OCI-LY1 (cell line): ENCODE data around the gene TAB2.

Experiments used
- H2AFZ ChIP-seq: fragments of 200-600 bp; sonication (generic), shearing (Covaris generic); 2 replicates; pipeline ENCODE4 v1.6.0; 2014; ENCODE audit warnings: antibody characterized with exemption, mild to moderate bottlenecking, low read length
- H3F3A ChIP-seq: fragments of 200-600 bp; sonication (generic), shearing (Covaris generic); 2 replicates; pipeline ENCODE4 v1.6.0; 2014; ENCODE audit warnings: mild to moderate bottlenecking, antibody characterized with exemption, low read length, moderate library complexity; ENCODE audit not compliant: insufficient read depth
- H3K27ac ChIP-seq: fragments of 200-600 bp; sonication (generic); 2 replicates; pipeline ENCODE4 v1.5.1; 2014; ENCODE audit warnings: low read length, mixed run types, mild to moderate bottlenecking, low read depth; ENCODE audit not compliant: poor library complexity, severe bottlenecking
- H3K27me3 ChIP-seq: fragments of 200-600 bp; sonication (generic); 2 replicates; pipeline ENCODE4 v1.6.0; 2014; ENCODE audit warnings: antibody characterized with exemption, mild to moderate bottlenecking, low read length, moderate library complexity; ENCODE audit not compliant: insufficient read depth
- H3K36me3 ChIP-seq: fragments of 200-600 bp; sonication (generic); 2 replicates; pipeline ENCODE4 v1.6.1; 2014; ENCODE audit warnings: mild to moderate bottlenecking, antibody characterized with exemption, low read length, moderate library complexity, mixed read lengths; ENCODE audit not compliant: insufficient read depth
- H3K4me1 ChIP-seq: fragments of 200-600 bp; sonication (generic); 2 replicates; pipeline ENCODE4 v1.5.1; 2014; ENCODE audit warnings: mild to moderate bottlenecking, low read length, moderate library complexity; ENCODE audit not compliant: insufficient read depth, severe bottlenecking
- H3K4me2 ChIP-seq: fragments of 200-600 bp; sonication (generic), shearing (Covaris generic); 2 replicates; pipeline ENCODE4 v1.6.1; 2014; ENCODE audit warnings: low read length
- H3K4me3 ChIP-seq: fragments of 200-600 bp; sonication (generic); 2 replicates; pipeline ENCODE4 v1.5.1; 2014; ENCODE audit warnings: low read length, low read depth, mild to moderate bottlenecking, mixed read lengths; ENCODE audit not compliant: poor library complexity, severe bottlenecking
- H3K79me2 ChIP-seq: fragments of 200-600 bp; shearing (Covaris generic); 2 replicates; pipeline ENCODE4 v1.6.1; 2016; ENCODE audit warnings: mixed run types, low read length, mixed read lengths; ENCODE audit not compliant: insufficient read depth
- H3K9ac ChIP-seq: fragments of 200-600 bp; sonication (generic), shearing (Covaris generic); 2 replicates; pipeline ENCODE4 v1.6.1; 2014; ENCODE audit warnings: mild to moderate bottlenecking, low read length, mixed read lengths
- H3K9me2 ChIP-seq: fragments of 200-600 bp; sonication (generic), shearing (Covaris generic); 2 replicates; pipeline ENCODE4 v1.6.1; 2014; ENCODE audit warnings: low read depth, mild to moderate bottlenecking, low read length, mixed read lengths
- H3K9me3 ChIP-seq: fragments of 200-600 bp; shearing (Covaris generic); 2 replicates; pipeline ENCODE4 v1.6.1; 2014; ENCODE audit warnings: low read length, mixed read lengths
- H4K20me1 ChIP-seq: fragments of 200-600 bp; sonication (generic), shearing (Covaris generic); 2 replicates; pipeline ENCODE4 v1.6.0; 2016; ENCODE audit warnings: mild to moderate bottlenecking, low read length; ENCODE audit not compliant: insufficient read depth
- CTCF ChIP-seq: fragments of 200-600 bp; sonication (generic), shearing (Covaris generic); IDR thresholded peaks from 2 replicates; pipeline ENCODE4 v1.5.1; 2017; ENCODE audit warnings: mild to moderate bottlenecking, antibody characterized with exemption, low read length, moderate library complexity, mixed read lengths
- EZH2 ChIP-seq: fragments of 200-600 bp; sonication (generic), shearing (Covaris generic); IDR thresholded peaks from 2 replicates; pipeline ENCODE4 v1.8.0; 2017; ENCODE audit warnings: borderline replicate concordance, mixed run types, mild to moderate bottlenecking, antibody characterized with exemption, low read length, moderate library complexity, mixed read lengths

TAB2 gene

GRCh38 chr6:149275621-149276020, 41.9 kb upstream of the TAB2 start:
- Histone ChIP-seq H3K9me2 (no peaks in the 10 kb centered on the region), H3K4me2 (no peak overlapping the region), H3F3A (no peaks in the 10 kb centered on the region), H4K20me1 (no peaks in the 10 kb centered on the region), H2AFZ (no peak overlapping the region), H3K9me3 (no peaks in the 10 kb centered on the region), H3K27ac (no peak overlapping the region), H3K27me3 (no peaks in the 10 kb centered on the region), H3K4me3 (no peak overlapping the region), H3K9ac (no peak overlapping the region), H3K36me3 (no peaks in the 10 kb centered on the region), H3K4me1 (no peaks in the 10 kb centered on the region), H3K79me2 (no peaks in the 10 kb centered on the region)
- TF ChIP-seq EZH2 (no peak), CTCF (no peak)

- no peaks in the 10 kb centered on the region for H3K27me3 ChIP-seq
- no peaks in the 10 kb centered on the region for H3K9me2 ChIP-seq
- no peak overlapping the region for H2AFZ ChIP-seq
- no peak for TF ChIP-seq EZH2
- no peak for TF ChIP-seq CTCF
- no peak overlapping the region for H3K27ac ChIP-seq
- no peak overlapping the region for H3K4me2 ChIP-seq
- no peaks in the 10 kb centered on the region for H3F3A ChIP-seq
- H3K4me3 ChIP-seq, result no peak overlapping the region
- H4K20me1 ChIP-seq, result no peaks in the 10 kb centered on the region
- H3K36me3 ChIP-seq, result no peaks in the 10 kb centered on the region
- H3K9ac ChIP-seq, result no peak overlapping the region
- H3K79me2 ChIP-seq, result no peaks in the 10 kb centered on the region
- H3K4me1 ChIP-seq, result no peaks in the 10 kb centered on the region
- no peaks in the 10 kb centered on the region for H3K9me3 ChIP-seq
Observed at GRCh38 chr6:149277621-149278020, 39.9 kb upstream of the TAB2 start.

GRCh38 chr6:149278997-149279396, 38.5 kb upstream of the TAB2 start:
- H3K4me3 ChIP-seq, result no peak overlapping the region
- no peaks in the 10 kb centered on the region for H3K79me2 ChIP-seq
- H3F3A ChIP-seq, result no peaks in the 10 kb centered on the region
- H3K9me3 ChIP-seq, result no peaks in the 10 kb centered on the region
- H3K4me1 ChIP-seq, result no peaks in the 10 kb centered on the region
- no peak overlapping the region for H3K27ac ChIP-seq
- no peaks in the 10 kb centered on the region for H3K9me2 ChIP-seq
- TF ChIP-seq CTCF (no peak), EZH2 (no peak)
- no peaks in the 10 kb centered on the region for H3K36me3 ChIP-seq
- H3K27me3 ChIP-seq, result no peaks in the 10 kb centered on the region
- no peak overlapping the region for H2AFZ ChIP-seq
- H3K4me2 ChIP-seq, result no peak overlapping the region
- no peaks in the 10 kb centered on the region for H4K20me1 ChIP-seq
- no peak overlapping the region for H3K9ac ChIP-seq
